MCF 10A (cell line): ENCODE data around the gene NACA2. TPM values are rescaled to one million over a fixed set of nuclear protein-coding genes. Genes with fewer than 3 reads are reported as not detected.

ENCODE experiments used
- BruUV-seq: library from RNA; stranded (reverse); fragments of 400-500 nt; replicated peaks from 2 replicates; lab custom pipeline; 2021; lab: Mats Ljungman, UMichigan
- CTCF ChIA-PET: fragments of 300-600 bp; sonication (Branson Sonifier 250); formaldehyde crosslinking; extraction: SDS; loops from one replicate; lab custom pipeline; 2021; ENCODE audit warnings: antibody characterized with exemption, inconsistent platforms; lab: Yijun Ruan, JAX
- POLR2A ChIA-PET: fragments of 300-600, 350-650 bp; sonication (Branson Sonifier 250); formaldehyde crosslinking; extraction: SDS; loops from one replicate; lab custom pipeline; 2020; ENCODE audit warnings: antibody characterized with exemption, inconsistent platforms; lab: Yijun Ruan, JAX
- DNase-seq: peaks from one replicate; pipeline ENCODE4 v3.0.0-alpha.2; 2018; ENCODE audit not compliant: unreplicated experiment
- H3K27ac Mint-ChIP-seq: one replicate; pipeline ENCODE4 v1.8.0; 2022; ENCODE audit warnings: mild to moderate bottlenecking, low read depth, mixed read lengths; ENCODE audit not compliant: unreplicated experiment
- H3K27me3 Mint-ChIP-seq: one replicate; pipeline ENCODE4 v1.8.0; 2022; ENCODE audit warnings: mixed read lengths; ENCODE audit not compliant: insufficient read depth, unreplicated experiment
- H3K36me3 Mint-ChIP-seq: one replicate; pipeline ENCODE4 v1.8.0; 2022; ENCODE audit warnings: mild to moderate bottlenecking, moderate library complexity, mixed read lengths; ENCODE audit not compliant: insufficient read depth, unreplicated experiment
- H3K4me1 Mint-ChIP-seq: one replicate; pipeline ENCODE4 v1.8.0; 2022; ENCODE audit warnings: mixed read lengths; ENCODE audit not compliant: insufficient read depth, unreplicated experiment
- H3K4me3 Mint-ChIP-seq: one replicate; pipeline ENCODE4 v1.8.0; 2022; ENCODE audit warnings: mild to moderate bottlenecking, moderate library complexity, mixed read lengths; ENCODE audit not compliant: unreplicated experiment
- H3K9me3 Mint-ChIP-seq: one replicate; pipeline ENCODE4 v1.8.0; 2022; ENCODE audit warnings: mixed read lengths; ENCODE audit not compliant: unreplicated experiment
- CTCF ChIP-seq: fragments of 200-600 bp; IDR thresholded peaks from one replicate; pipeline ENCODE4 v1.8.0; 2022; ENCODE audit warnings: antibody characterized with exemption, mild to moderate bottlenecking; ENCODE audit not compliant: unreplicated experiment
- intact Hi-C: fragments of 100-400 bp; cut with micrococcal nuclease; formaldehyde crosslinking; loops from 2 replicates; pipeline ENCODE4 v1.14.1; 2022
- total RNA-seq: library from RNA; stranded (reverse); gene quantifications from 2 replicates; pipeline ENCODE4 v1.2.3, GENCODE V29; 2022

Gene NACA2
- total RNA-seq, 1 experiment from 2014 or later, result not detected

- no peak overlapping the region for H3K27ac Mint-ChIP-seq
- intact Hi-C loops, result loop anchor here (5.0 kb wide), 1 partner anchor 252 kb away; no protein-coding TSS in a partner anchor
- H3K4me3 Mint-ChIP-seq, result no peak overlapping the region
- no peak for DNase-seq
- TF ChIP-seq CTCF, result no peak
- no peaks in the 10 kb centered on the region for H3K4me1 Mint-ChIP-seq
- no peaks in the 10 kb centered on the region for H3K36me3 Mint-ChIP-seq
- H3K9me3 Mint-ChIP-seq, result no peaks in the 10 kb centered on the region
- ChIA-PET CTCF (interaction anchor here (0.6 to 2.1 kb wide), 6 partner anchors 10 to 864 kb away, joined by 3 to 10 read pairs (median 4); no protein-coding TSS in a partner anchor), POLR2A (no interaction called here)
- H3K27me3 Mint-ChIP-seq, result no peaks in the 10 kb centered on the region
- BruUV-seq, result no TSS peak
These were observed 6.2 kb downstream of the NACA2 start for GRCh38 chr17:61584866-61585265.

- no peak for TF ChIP-seq CTCF
- no TSS peak for BruUV-seq
- Mint-ChIP-seq H3K27ac (no peak overlapping the region), H3K4me3 (no peak overlapping the region), H3K36me3 (no peaks in the 10 kb centered on the region), H3K9me3 (no peaks in the 10 kb centered on the region), H3K27me3 (no peaks in the 10 kb centered on the region), H3K4me1 (no peaks in the 10 kb centered on the region)
- DNase-seq, result no peak
- ChIA-PET POLR2A (interaction anchor here (0.7 kb wide), 1 partner anchor 97 kb away, joined by 4 read pairs; no protein-coding TSS in a partner anchor), CTCF (interaction anchor here (0.7 to 1.6 kb wide), 7 partner anchors 9 to 864 kb away, joined by 3 to 6 read pairs (median 4); no protein-coding TSS in a partner anchor)
- intact Hi-C loops, result loop anchor here (5.0 kb wide), 1 partner anchor 253 kb away; no protein-coding TSS in a partner anchor
These were observed 6.8 kb downstream of the NACA2 start for GRCh38 chr17:61584266-61584665.

GRCh38 chr17:61583660-61584264, 7.3 kb downstream of the NACA2 start:
- POLR2A ChIA-PET, result interaction anchor here (0.7 to 1.0 kb wide), 2 partner anchors 15 to 97 kb away, joined by 4 read pairs; no protein-coding TSS in a partner anchor

More at GRCh38 chr17:61583660-61584264, 7.3 kb downstream of the NACA2 start:
- H3K9me3 Mint-ChIP-seq, result no peaks in the 10 kb centered on the region
- no peaks in the 10 kb centered on the region for H3K36me3 Mint-ChIP-seq
- CTCF ChIA-PET, result interaction anchor here (0.6 to 2.0 kb wide), 11 partner anchors 9 to 923 kb away, joined by 3 to 10 read pairs (median 4); no protein-coding TSS in a partner anchor
- TF ChIP-seq CTCF, result no peak
- H3K27me3 Mint-ChIP-seq, result no peaks in the 10 kb centered on the region
- no peak overlapping the region for H3K27ac Mint-ChIP-seq
- H3K4me1 Mint-ChIP-seq, result no peaks in the 10 kb centered on the region
- intact Hi-C loops, result loop anchor here (1.0 to 5.0 kb wide), 2 partner anchors 171 to 254 kb away; no protein-coding TSS in a partner anchor
- no peak overlapping the region for H3K4me3 Mint-ChIP-seq
- no peak for DNase-seq
- BruUV-seq, result no TSS peak
